ENCODE measurements around the gene CARD11. TPM values are rescaled to one million over a fixed set of nuclear protein-coding genes. Genes with fewer than 3 reads are reported as not detected.

CARD11 gene
- total RNA-seq, 4 donors from 2014 or later: 0.26 to 2.0 (median 0.70) TPM

DNA sequence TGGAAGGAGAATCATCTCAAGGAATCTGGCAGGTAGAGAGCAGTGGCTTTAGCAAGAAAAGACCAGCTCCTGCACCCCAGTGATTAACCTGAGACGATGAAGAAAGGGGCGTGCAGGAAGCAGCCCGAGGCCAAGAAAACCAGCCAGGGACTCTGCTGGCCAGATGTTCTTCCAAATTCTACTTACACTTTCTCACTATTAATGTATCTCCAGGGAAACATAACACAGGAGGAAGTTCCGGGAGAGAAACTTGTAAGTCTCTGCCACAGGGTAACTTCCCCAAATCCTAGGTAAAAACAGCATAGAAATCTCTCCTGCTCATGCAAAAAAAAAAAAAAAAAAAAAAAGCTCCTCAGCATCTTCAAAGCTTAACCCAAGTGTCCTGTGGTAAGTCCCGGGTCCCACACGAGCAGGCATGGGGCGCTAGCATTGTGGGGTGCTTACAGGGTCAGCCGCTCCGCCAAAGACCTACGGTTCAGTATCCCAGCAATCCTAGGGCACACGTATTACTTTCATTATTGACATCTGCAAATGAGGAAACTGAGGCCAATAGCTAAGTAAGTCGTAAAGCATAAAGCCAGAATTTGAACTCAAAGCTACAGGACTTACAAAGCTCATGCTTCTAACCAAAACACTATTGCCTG is 102.3 kb downstream of the CARD11 start:
- 72% methylated on average over 12 of the region's 12 CpGs for WGBS
- DNase-seq (ENCODE audit: extremely low spot score): no peak
- Histone ChIP-seq H3K9me3 (no peaks in the 10 kb centered on the region), H3K4me3 (no peak overlapping the region), H3K27ac (replicated peaks in 1 of 4) (no peak overlapping the region), H3K27me3 (peaks cover 0 to 67% (median 0%) of the 10 kb centered on the region in 4 donors), H3K4me1 (no peaks in the 10 kb centered on the region), H3K36me3 (no peaks in the 10 kb centered on the region)
- intact Hi-C loops (cut with DNase I): no loop called here
- TF ChIP-seq POLR2A (IDR thresholded peaks at IDR 0.05; ENCODE audit: low read depth) (no peak), EP300 (IDR thresholded peaks at IDR 0.05) (no peak), POLR2AphosphoS5 (IDR thresholded peaks at IDR 0.05) (no peak), CTCF (IDR thresholded peaks at IDR 0.05) (no peak)

GRCh38 chr7:2940466-2940865 is 103.2 kb downstream of the CARD11 start:
- H3K9me3 ChIP-seq: no peaks in the 10 kb centered on the region
- intact Hi-C loops (cut with DNase I): no loop called here
- H3K36me3 ChIP-seq: no peaks in the 10 kb centered on the region
- H3K4me3 ChIP-seq: no peak overlapping the region
- no peak for TF ChIP-seq EP300 (IDR thresholded peaks at IDR 0.05)
- TF ChIP-seq CTCF (IDR thresholded peaks at IDR 0.05): no peak
- TF ChIP-seq POLR2AphosphoS5 (IDR thresholded peaks at IDR 0.05): no peak
- no peak for TF ChIP-seq POLR2A (IDR thresholded peaks at IDR 0.05; ENCODE audit: low read depth)
- no peak overlapping the region for H3K27ac ChIP-seq (replicated peaks in 1 of 4)
- H3K27me3 ChIP-seq: peaks cover 0 to 68% (median 0%) of the 10 kb centered on the region in 4 donors
- DNase-seq (ENCODE audit: extremely low spot score): no peak
- no peaks in the 10 kb centered on the region for H3K4me1 ChIP-seq

- Histone ChIP-seq H3K27me3 (peaks cover 0 to 67% (median 0%) of the 10 kb centered on the region in 4 donors), H3K27ac (replicated peaks in 1 of 4) (no peak overlapping the region), H3K9me3 (no peaks in the 10 kb centered on the region), H3K4me1 (no peaks in the 10 kb centered on the region), H3K36me3 (no peaks in the 10 kb centered on the region), H3K4me3 (no peak overlapping the region)
- no peak for TF ChIP-seq EP300 (IDR thresholded peaks at IDR 0.05)
- intact Hi-C loops (cut with DNase I): no loop called here
- WGBS: 85% methylated on average over 13 of the region's 13 CpGs
- no peak for DNase-seq (ENCODE audit: extremely low spot score)
These were observed 104.3 kb downstream of the CARD11 start for GRCh38 chr7:2939193-2939885.

DNA sequence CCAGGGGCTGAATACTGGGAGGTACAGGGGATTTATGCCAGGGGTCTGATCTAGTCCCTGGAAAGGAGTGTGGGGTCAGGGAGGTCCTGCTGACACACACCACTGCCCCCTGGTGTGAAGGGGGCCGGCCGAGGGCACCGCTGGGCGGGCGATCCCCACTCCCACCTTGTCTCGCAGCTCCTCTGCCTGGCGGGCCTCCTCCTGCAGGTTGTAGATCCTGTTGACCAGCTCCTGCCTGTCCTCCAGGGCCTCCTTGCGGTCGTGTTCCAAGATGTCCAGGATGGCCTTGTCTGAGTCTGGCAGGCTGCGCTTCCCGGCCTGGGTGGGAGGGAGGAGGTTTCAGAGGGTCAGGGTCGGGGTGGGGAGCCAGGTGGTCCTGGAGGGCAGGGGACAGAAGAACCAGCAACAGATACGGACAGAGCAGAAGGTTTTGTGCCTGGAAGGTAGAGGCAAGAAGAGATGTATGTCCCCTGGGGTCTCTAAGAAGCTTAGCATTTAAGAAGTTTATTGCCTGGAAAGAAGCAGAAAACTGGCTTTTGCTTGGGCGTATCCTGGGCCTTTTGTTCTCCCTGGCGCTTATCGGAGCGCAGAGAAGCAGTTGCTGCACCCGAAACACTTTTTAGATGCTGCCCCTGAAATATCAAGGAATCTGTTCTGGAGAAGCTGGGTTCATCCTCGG is 105.0 kb downstream of the CARD11 start:
- Histone ChIP-seq H3K36me3 (no peaks in the 10 kb centered on the region), H3K27me3 (peaks cover 0 to 70% (median 0%) of the 10 kb centered on the region in 4 donors), H3K27ac (replicated peaks in 1 of 4) (no peak overlapping the region), H3K4me1 (no peaks in the 10 kb centered on the region), H3K4me3 (no peak overlapping the region), H3K9me3 (no peaks in the 10 kb centered on the region)
- 79% methylated on average over 19 of the region's 19 CpGs for WGBS
- intact Hi-C loops (cut with DNase I): no loop called here
- DNase-seq (ENCODE audit: extremely low spot score): no peak
- no peak for TF ChIP-seq CTCF (IDR thresholded peaks at IDR 0.05)
- TF ChIP-seq POLR2A (IDR thresholded peaks at IDR 0.05; ENCODE audit: low read depth): no peak
- no peak for TF ChIP-seq POLR2AphosphoS5 (IDR thresholded peaks at IDR 0.05)
- no peak for TF ChIP-seq EP300 (IDR thresholded peaks at IDR 0.05)

Data from esophagus muscularis mucosa (tissue), 4 donors.